GF-D8 (cell line): ENCODE results near the gene ELL2.

Experiments used
- DNase-seq: peaks from one replicate; lab custom pipeline; 2025; lab: John Stamatoyannopoulos, UW

ELL2 gene

DNA sequence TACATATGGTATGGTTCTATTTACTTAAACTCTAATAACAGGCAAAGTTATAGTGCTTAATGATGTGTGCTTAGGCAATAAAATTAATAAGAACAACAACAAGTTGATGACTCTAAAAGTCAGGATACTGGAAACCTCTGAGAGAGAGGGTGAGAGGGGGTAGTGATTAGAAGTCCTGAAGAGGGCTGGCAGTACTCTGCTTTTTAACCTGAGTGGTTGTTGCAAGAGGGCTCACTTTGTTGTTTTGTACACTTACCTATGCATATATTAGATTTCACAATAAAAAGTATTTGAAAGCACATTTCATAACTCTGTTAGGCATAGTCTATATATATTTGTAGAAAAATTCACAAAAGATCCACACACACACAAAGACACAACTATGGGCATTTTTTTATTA is 21.4 kb upstream of the ELL2 start:
- DNase-seq = no peak

GRCh38 chr5:95976606-95977005 is 15.0 kb upstream of the ELL2 start:
- DNase-seq = no peak

GRCh38 chr5:95975703-95976102 is 14.1 kb upstream of the ELL2 start:
- DNase-seq = no peak

DNA sequence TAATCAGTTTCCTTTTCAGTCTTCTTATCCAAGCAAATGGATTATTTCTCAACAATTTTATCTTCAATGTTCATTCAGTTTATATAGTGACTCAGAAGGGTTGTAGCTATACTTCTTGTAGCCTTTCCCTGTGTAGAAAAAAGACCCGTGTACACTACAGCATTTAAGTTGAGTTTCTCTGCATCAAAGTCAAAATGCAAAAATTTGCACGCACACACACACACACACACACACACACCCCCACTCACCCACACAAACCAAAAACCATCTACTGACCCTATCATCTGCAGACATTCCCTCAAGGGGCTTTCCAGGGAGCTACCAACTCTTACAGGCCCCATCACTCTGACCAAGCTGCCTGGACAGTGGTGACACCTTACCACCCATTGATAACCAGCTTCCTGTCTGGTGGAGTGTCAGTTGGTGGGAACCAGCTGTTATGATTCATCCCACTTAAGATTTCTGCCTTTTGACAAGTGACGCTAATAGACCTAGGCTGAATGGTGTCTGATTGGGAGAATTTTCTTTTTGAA is 12.2 kb upstream of the ELL2 start:
- no peak for DNase-seq

DNA sequence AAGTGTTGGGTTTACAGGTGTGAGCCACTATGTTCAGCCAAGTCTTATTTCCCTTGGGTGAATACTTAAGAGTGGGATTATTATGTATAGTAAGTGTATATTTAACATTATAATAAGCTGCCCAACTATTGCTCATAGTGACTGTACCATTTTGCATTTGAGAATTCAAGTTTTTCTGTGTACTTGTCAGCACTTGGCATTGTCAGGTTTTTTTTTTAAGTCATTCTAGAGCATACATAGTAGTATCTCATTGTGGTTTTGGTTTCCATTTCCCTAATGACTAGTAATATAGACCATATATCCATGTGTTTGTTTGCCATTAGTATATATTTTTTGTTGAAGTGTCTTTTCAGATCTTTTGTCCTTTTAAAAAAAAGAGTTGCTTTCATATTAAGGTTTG is 10.5 kb upstream of the ELL2 start:
- no peak for DNase-seq

GRCh38 chr5:95970359-95970704 is 8.7 kb upstream of the ELL2 start:
- no peak for DNase-seq

GRCh38 chr5:95969651-95970358 is 8.2 kb upstream of the ELL2 start:
- DNase-seq = no peak

DNA sequence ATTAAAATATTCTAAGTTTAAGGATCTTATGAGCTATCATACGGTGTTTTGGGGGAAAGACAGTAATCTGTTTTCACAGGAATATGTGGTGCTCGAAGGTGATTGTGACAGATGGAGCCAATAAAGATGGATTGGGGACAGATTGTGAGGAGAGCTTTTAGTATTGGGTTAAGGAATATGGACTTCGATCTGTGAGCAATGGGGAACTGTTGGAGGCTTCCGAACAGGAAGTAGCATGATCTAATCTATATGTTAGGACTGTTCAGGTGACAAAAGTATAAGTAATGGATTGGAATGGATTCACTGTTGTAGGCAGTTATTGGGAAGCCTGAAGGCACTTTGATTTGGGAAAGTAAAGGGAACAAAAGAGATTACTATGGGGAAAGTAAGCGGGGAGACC is 7.4 kb upstream of the ELL2 start:
- DNase-seq = no peak

DNA sequence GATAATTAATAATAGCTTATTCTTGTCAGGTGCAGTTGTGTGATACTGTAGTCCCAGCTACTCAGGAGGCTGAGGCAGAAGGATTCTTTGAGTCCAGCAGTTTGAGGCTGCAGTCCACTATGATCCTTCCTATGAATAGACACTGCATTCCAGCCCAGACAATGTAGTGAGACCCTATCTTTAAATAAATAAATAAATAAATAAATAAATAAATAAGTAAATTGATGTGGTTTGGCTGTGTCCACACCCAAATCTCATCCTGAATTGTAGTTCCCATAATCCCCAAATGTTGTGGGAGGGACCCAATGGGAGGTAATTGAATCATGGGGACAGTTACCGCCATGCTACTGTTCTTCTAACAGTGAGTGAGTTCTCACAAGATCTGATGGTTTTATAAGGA is 5.6 kb upstream of the ELL2 start:
- DNase-seq = no peak

- no peak for DNase-seq
Measured at GRCh38 chr5:95966005-95966404, 4.4 kb upstream of the ELL2 start.

- DNase-seq = no peak
Measured at GRCh38 chr5:95963650-95964410, 2.2 kb upstream of the ELL2 start.

DNA sequence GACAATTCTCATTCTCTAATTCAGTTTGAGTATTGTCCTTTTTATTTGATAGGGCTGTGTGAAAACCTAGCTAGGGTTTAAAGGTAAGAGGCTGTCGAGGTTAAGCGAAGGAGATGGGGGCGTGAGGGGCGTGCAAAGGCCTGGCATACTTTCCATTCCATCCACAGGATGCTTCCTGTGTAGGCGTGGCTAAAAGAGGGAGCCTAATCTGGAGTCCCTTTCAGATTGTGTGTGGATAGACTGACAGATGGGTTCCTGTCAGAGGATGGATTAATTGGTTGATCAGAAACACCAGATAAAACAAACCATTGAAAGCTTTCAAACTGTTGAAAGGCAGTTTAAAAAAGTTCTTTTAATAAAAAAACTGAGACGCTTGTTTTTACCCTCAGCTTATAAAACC is 1.1 kb upstream of the ELL2 start:
- DNase-seq = no peak

DNA sequence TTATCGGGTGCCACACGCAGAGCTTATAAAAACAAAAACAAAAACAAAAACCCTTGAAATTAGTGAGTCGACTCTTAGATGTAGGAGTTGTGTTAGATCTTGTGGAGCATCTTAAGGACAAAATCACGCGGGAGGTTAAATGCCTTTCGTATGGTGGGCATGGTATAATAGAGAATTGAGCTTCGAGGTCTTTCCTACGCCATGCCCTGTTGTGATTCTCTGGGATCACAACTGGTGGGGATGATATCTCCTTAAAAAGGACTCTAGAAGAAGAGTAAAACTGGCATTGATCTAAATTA is 773 bp upstream of the ELL2 start:
- no peak for DNase-seq

DNA sequence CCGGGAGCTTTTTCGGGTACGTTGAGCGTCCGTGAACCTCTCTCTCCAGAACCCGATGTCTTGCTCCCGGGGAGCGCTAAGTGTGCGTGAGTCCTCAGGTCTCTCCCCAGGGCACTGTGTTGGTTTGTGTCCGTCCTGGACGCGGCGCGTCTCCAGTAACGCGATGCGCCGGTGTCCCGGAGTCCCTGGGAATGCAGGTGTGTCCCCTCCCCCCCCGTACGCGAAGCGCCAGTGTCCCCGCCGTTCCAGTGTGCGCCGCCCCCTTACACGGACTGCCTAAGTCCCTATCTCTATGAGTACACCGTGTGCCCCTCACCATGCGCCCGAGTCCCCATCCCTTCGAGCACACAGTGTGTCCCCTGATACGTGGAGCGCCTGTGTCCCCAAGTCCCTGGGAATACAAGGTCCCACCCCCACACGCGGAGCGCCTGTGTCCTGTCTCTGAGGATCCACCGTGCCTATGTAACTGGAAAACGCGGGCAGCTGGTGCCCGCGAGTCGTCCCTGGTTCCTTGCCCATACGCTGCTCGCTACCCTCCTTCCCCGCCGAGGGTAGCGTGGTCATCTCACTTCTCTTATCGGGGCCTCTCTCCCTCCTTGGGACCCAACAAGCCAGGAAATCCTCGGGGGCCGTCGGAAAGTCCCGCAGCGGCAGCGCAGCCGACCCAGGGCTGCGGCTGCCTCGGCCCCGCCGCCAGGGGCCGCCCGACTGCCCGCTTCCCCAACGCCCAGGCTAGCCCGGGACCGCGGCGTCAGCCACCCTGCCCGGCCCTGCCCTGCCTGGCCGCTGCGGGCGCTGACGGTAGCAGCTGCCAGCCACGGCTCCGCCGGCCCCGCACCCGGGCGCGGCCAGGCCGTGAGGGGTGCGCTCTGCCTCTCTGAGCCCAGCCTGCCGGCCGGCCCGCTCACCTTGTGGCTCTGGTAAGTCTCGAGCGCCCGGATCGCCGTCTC is 709 bp downstream of the ELL2 start:
- no peak for DNase-seq

DNA sequence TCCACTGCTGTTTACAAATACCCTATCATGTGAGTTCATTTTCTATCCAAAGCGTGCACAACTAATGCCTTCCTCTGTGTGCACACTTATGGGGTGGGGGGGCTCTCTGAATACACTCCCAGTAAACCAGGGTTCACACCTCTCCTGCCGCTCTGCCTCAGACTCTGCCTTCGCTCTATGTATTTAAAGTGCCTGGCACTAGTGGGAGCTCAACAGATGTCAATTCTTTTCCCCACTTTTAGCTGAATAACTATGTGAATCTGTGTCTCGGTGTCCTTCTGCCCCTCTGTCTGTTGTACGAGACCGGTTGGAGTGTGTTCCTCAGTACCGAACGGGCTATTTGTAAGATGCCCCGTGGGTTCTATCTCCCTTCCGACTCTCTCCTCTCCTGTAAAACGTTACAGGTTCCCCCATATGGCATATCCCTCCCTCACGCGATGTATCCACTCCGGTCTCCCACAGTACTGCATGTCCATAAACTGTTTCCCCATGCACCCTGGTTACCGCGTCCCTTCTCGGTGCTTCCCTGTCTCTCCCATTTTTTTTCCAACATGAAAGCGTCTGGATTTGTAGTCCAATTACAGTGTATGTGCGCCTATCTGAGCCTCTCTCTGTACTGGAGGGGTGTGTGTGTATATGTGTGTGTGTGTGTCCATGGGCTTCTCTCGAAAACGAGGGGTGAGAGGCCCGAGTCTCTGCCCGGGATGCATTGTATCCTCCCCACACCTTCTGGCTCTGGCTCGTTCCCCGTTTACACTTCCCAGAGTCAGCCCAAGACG is 1.6 kb downstream of the ELL2 start:
- no peak for DNase-seq

GRCh38 chr5:95959051-95959887 is 2.4 kb downstream of the ELL2 start:
- DNase-seq = no peak

DNA sequence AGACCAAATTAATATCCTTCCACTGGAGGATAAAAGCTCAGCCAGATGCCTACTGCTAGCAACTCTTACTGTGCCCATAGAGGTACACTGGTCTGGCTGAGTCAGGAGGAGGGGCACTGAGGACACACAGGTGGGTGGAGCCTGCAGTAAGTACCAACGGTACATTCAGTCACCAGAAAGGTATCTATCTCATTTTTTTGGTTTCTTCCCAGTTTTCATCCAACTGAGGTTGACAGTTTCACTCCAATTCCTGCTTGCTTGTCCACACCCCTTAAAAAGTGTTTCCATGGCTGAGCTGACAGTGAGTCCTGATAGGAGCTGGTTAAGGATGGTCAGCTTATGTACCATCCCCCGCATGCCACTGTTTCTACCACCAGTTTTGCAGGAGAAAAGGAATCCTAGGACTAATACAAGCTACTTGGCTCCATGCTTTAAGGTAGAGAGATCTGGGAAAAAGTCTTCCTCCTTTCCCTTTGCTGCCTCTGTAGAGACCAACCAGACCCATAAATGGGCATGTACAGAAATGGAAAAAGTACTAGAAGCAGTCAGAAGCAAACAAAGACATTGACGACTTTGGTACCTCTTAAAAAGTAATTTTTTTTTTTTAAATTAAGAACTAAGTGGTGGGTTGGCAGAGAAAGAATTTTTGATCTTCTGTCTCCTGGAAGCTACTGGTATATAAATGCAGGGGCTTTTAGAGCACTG is 3.2 kb downstream of the ELL2 start:
- no peak for DNase-seq

DNA sequence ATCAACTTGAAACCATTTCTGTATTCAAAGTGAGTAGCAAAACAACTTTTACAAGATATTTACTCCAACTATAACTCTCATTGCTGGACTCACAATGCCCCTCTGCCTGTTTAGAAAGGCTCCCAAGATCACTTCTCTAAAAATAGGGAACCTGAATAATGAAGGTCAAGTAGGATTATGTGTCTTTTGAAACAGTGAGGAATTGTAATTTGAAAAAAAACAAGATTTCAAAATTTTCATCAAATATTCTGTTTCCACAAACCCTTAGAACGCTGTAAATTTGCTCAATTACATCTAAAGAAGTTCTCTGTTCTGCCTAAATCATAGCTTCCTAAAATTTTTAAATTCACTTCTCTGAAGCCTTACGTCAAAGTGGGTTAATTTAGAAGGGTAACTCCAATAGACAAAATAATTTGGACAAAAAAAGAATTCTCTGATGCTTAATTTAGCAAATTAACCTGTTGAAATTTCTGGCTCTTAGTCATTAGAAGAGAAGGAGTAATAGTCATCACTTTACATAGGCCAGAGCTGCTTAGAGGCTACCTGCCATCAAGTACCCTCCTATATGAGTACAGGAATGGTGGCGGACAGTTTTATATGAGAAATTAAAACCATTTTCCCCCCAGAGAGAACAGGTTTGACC is 4.0 kb downstream of the ELL2 start:
- no peak for DNase-seq

DNA sequence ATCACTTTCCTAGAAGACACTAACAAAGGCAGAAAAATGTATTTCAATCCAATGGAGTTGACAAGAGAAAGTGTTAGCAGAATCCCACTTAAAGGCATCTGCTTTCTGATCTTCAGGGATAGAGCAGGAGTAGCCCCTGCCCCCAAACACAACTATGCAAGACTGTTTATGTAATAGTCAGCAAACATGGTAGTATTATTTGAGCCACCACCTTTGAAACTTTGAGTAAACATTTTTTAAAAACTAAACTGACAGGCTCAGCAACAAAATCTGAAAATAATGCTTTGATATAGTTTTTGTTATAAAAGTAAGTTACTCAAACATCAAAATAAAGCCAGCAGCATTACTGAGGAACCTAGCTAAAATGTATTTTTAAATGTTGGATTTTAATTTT is 4.8 kb downstream of the ELL2 start:
- no peak for DNase-seq
